ACHN (cell line): ENCODE data around the gene CHAD.
A peak's percentile ranks its signal among the peaks of the same experiment; 100 is the strongest.
"Not testable (repeated sequence)": the region's sequence is repeated elsewhere in the genome, so short reads cannot be mapped to it uniquely, and the experiment has no call there.

ENCODE experiments used
- DNase-seq: peaks from one replicate; pipeline ENCODE4 v3.0.0-alpha.2; 2015
- in situ Hi-C: cut with HindIII; loops from 2 replicates; pipeline ENCODE4 v1.10.0; 2017; ENCODE audit warnings: low sequenced_read_pairs, low pct_ligation_motif_present, low pct_unique_long_range_greater_than_20kb

CHAD gene

DNA sequence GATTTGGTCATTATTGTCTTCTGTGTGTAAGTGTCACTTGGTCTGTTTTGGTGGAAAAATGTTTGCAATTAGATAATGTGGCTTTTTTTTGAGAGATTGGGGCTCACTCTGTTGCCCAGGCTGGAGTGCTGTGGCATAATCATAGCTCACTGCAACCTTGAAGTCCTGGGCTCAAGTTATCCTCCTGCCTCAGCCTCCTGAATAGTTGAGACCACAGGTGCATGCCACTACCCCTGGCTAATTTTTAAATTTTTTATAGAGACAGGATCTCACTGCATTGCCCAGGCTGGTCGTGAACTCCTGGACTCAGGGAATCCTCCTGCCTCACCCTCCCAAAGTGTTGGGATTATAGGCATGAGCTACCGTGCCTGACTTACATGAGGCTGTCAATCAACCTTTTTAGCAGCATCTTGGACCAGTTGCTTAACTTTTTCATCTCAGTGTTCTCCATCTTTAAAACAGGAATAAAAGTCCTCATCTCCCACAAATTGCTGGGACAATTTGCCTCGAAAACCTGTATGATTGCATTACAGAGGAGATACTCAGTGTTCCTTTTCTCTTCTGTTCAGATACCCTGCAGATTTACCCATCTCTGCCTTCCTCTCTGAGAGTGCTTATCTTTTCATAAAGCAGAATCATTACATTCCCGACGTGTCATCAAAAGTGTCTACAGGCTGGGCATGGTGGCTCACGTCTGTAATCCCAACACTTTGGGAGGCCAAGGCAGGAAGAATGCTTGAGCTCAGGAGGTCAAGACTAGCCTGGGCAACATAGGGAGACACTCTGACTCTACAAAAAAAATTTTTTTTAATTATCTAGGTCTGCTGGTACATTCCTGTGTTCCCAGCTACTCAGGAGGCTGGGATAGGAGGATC lies 23.6 kb downstream of the CHAD start:
- no peak for DNase-seq
- in situ Hi-C loops: no loop called here

DNA sequence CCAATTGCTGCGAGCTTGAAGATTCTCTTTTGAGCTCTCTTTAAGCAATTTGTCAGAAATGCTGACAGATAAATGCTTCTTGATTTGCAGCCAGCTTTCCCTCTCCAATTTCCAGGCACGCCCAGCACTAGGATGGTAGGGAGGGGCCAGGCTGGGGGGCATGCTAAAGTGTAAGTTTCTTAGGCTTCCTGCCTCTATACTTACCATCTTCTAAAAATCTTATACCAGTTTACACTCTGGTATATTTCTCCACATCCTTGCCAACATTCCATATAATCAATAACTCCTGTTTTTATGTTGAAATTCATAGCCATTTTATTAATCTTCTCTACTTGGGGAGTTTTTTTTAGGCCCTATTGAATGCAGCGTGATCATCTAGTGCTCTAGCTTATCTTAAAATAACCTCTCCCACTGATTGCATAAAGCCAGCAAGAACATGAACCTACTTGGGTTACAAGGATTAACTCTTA lies 25.1 kb downstream of the CHAD start:
- no peak for DNase-seq
- in situ Hi-C loops: no loop called here

DNA sequence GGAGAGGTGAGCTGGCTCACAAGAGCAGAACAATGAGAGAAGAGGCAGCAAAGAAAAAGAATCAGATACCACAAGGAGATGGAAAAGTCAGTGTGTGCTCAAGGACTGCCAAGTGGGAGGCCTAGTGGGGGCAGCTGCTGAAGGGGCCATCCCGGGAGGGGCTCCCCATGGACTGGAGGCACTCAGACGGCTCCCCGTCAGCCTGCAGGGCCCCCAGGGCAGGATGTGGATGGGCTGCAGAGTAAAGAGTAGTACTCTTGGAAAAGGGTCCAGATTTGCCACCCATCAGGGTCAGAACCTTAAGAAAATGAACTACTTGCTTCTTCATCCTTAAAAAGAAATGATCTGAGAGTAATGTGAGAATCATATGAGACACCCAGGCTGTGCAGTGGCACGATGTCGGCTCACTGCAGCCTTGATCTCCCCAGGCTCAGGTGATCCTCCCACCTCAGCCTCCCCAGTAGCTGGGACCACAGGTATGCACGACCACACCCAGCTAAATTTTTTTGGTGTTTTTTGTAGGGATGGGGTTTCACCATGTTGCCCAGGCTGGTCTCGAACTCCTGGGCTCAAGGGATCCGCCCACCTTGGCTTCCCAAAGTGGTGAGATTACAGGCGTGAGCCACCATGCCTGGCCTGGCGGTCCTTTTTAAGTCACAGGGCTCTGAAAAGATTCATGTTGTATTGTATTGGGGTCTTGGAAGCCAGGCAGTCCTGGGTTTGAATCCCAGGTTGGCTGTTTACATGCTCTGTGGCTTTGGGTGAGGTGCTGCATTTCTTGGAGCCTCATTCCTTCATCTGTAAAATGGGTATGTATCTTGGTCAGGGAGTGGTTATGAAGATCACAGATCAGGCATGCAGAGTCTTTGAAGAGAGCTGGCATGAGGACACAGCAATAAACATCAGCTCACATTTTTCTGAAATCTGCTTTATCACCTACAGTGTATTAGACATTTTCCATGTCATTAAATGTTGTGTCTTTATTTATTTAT lies 27.5 kb downstream of the CHAD start:
- in situ Hi-C loops: no loop called here
- DNase-seq: no peak

DNA sequence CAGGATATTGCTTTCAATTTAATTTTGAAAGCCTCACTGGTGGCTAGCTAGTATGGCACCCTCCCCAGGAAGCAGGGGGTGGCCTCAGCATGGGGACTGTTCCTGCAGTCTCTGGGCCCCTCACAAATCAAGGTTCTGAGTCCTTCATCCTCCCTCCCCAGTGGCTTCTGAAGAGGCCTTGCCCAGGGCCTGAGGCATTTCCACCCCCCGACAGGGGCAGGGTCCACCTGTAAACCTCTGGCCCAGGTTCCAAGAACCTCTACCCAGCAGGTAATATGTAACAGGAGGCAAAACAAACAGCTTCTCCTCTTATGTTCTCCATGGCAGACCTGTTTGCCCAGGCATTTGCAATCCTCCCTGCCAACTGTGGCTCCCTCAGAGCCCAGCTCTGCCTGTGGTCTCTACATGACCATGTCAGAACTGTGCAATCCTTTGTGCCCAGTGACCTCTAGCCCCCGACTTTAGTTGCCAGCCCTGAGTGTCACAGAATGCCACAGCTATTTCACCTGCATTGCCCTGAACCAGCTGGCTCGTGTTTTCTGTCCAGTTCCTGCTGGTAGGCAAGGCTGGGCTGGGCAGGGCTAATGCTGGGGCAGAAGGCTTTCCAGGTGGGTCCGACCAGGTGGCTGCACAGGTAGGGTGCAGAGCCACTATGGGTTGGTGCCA lies 28.4 kb downstream of the CHAD start:
- DNase-seq: no peak
- in situ Hi-C loops: no loop called here

DNA sequence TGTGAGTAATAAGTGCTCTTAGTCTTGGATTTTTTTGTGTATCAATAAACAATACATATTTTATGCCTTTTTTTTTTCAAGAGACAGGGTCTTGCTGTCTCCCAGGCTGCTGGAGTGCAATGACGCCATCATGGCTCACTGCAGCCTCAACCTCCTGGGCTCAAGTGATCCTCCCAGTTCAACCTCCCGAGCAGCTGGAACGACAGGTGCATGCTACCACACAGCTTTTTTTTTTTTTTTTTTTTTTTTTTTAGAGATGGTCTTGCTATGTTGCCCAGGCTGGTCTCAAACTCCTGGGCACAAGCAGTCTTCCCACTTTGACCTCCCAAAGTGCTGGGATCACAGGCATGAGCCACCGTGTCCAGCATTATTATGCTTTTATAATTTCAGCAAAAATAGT lies 29.7 kb downstream of the CHAD start:
- DNase-seq: no peak

DNA sequence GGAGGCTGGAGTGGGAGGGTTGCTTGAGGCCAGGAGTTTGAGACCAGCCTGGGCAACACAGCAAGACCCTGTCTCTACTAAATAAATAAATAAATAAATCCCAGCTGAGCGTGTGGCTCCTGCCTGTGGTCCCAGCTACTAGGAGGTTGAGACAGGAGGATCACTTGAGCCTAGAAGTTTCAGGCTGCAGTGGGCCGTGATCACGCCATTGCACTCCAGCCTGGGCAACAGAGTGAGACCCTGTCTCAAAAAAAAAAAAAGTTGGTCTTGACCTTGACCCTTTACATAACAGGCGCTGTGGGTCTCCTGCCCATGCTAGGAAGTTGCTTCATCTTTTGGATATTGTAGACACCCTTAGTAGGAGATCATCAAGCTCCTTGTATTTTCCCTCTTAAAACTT lies 31.3 kb downstream of the CHAD start:
- in situ Hi-C loops: no loop called here
- no peak for DNase-seq

More for the DNA sequence above, 29.7 kb downstream of the CHAD start:
- in situ Hi-C loops: no loop called here

DNA sequence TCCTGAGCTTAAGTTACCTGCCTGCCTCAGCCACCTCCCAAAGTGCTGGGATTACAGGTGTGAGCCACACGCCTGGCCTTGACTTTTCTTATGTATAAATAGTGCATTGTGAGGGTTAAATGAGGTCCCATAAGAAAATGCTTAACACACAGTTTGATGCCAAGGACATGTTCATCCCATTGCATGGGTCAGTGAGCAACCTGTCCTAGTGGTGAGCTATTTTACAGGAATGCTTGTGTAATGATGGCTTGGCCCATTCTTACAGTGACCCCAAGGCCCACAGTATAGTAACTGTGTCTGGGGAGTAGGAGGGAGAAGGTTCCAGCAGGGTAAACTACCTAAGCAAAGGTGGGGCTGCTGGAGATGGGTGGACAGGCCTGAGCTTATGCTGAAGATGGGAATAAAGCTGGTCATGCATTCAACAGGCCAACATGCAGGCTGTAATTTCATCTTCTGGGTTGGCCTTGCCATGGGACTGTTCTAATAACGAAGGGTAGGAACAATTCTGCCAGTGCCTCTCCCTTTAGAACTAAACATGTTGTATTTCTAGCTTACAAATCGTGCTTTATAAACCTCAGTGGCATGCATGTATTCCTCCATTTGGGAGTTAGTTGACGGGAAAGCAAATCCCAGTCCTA lies 36.4 kb downstream of the CHAD start:
- in situ Hi-C loops: no loop called here
- DNase-seq: peak; percentile 33

DNA sequence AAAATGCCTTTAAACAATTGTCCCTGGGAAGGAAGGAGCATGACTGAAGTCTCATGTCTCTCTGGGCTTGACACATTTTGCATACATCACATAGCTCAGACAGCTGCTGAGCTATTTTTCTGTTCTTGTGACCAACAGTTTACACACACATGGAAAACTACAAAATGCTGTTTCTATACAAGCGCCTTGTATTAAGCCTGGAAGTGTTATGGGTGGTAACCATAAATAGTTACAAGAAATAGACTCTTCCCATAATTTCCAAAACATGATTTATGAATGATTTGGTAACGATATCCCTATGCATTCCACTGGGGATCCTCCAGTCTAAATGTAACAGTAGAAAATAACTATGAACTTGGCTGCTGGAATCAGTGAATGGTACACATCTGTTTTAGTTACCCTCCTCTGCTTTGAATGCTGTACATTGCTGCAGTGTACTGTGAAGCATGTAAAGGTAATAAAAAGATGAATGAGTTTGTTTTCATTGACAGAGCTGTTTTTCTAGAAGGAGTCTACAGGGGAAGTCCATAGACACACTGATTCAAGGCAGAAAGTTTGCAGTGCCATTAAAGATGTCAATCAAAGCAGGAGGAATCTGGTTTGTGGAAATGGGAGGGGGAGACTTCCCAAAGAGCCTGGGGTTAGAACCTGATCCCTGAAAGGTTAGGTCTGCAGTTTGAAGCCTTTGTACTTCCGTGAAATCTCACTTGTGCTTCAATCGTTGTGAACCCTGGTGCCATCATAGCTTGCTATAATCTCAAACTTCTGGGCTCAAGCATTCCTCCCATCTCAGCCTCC lies 37.7 kb downstream of the CHAD start:
- in situ Hi-C loops: no loop called here
- DNase-seq: no peak

DNA sequence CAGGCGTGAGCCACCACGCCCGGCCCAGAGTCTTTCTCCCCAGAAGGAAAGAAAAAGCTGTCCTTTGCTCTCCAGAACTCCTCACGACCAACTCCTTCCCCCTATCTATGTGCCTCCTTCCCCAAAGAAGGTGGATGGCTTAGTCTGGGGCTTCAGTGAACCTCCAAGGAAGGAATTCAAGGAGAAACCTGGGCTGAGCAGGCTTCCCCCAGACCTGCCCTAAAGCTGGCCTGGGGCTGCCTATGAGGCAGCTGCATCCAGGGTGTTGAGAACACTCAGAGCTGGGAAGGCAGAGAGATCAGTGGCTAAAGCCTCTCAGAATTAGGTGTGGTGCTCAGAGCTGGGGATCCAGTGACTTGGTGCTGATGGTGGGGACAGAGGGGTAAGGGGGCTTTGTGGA lies 38.9 kb downstream of the CHAD start:
- no peak for DNase-seq
- in situ Hi-C loops: no loop called here

DNA sequence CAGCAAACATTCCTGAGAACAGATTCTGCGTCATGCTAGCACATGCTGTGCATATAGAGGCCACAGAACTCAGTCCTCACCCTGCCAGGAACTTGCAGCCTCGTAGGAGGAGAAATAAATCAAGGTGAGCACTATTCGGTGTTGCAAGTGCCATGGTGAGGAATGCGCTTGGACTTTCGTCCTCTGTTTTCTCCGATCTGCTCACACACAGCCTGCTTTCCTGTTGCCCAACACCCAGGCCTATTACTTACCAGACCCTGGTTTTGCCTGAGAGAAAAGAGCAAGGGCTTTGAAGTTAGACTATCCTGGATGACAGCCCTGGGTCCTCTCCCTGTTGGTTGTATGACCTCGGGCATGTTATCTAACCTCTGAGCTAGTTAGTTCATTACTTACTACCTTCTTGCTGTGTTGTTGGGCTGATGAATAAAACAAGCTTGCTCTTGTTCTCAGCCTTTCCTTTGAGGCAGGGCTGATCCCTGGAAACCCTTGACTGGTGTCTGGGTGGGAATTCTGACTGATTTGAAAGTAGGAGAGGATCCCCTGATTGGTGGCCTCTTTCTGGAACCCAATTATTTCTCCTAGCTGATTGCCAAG lies 39.8 kb downstream of the CHAD start:
- in situ Hi-C loops: no loop called here
- DNase-seq: no peak

DNA sequence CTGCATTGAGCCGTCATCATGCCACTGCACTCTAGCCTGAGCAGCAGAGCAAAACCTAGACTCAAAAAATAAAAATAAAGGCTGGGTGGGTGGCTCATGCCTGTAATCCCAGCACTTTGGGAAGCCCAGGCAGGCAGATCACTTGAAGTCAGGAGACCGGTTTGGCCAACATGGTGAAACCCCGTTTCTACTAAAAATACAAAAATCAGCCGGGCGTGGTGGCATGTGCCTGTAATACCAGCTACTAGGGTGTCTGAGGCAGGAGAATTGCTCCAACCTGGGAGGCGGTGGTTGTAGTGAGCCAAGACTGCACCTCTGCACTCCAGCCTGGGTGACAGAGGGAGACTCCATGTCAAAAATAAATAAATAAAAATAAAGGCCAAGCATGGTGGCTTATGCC lies 40.6 kb downstream of the CHAD start:
- in situ Hi-C loops, DNase-seq: not testable (repeated sequence)

DNA sequence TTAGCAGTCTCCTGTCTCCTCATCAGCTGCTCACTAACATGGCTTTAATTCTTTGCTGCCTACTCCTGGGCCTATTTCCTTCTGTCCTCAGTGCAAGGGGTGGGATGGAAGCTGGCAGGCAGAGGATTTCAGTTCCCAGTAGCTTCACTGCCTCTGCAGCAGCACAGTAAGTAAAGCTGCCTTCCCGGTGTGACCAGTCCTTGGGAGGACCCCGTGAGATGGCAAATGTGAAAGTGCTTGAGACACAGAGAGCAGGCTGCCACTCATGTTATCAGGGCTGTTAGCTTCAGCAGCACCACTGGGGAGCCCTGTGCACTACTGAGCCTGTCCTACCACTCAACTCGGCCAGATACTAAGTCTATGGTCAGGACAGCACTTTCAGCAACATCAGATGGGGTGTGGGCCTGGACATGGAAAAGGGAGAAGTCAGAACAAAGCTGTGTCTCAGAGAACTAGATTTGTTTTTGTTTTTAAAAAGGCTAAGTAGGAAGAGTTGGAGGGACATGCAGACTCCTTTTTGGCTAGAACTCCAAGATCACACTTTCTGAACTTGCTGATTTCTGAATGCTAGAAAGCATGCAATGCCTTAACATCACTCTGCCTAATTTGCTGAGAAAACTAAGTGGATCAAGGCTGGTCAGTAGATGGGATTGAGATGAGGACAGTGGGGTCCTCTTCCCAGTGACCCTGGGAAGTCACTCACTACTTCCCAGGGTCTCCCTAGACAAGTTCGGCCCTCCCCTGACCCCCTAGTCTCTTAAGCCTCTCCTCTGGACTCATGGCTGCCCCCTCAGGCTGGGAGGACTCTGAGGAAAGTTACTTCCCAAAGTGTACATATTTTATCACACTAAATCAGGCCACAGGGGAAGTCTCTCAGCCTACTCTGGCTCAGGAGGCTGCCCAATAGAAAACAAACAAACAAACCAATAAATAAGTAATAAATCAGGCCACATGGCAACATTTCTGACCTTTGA lies 41.6 kb downstream of the CHAD start:
- peak; percentile 60 for DNase-seq

DNA sequence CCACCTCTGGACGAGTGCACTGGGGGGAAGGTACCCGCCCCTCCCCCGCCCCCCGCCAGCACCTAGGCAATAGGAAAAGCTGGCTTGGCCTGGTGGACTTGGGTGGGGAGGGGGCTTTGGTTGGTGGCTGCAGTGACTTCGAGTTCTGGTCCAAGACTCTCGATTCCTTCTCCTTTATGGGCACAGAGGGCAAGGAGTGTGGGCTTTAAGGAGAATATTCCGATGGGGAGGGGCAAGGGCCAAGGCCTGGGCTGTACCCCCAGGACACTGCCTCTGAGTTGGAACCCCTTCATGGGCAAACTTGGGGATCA lies 42.3 kb downstream of the CHAD start:
- in situ Hi-C loops: no loop called here
- no peak for DNase-seq

More for the DNA sequence above, 41.6 kb downstream of the CHAD start:
- in situ Hi-C loops: no loop called here

DNA sequence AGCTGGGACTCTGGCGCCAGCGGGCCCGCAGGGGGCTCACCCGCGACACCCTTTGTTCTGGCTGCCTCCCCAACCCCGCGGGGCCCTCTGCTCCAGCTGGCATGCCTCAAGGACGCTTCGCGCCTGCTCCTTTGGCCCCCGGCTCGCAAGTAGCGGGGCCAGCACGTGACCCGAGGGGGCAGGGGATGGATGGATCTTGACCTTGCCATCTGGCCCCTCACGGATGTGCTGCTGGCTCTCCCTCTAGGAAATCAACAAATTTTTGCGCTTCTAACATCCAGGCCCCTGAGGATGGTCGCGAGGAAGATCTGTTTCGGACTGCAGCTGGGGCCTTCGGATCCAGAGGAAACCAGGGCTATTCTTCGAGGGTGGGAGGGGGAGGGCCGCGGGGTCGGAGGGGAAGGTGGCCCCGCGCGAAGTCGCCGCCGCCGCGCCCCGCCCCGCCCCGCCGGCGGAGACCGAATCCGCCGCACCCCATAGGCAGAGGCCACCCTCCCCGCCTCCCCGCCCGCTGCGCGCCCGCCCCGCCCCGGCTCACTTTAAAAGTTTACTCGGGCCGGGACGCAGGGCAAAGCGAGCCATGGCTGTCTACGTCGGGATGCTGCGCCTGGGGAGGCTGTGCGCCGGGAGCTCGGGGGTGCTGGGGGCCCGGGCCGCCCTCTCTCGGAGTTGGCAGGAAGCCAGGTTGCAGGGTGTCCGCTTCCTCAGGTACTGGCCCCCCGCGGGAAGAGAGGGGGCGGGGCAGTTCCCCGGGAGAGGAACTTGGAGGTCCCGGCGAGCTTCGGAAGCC lies 42.8 kb downstream of the CHAD start, which contains the start of gene ACSF2:
ACSF2 (plus strand) TSS at position 537 of the 790 bp plus-strand sequence; CDS start at position 581, 44 bp downstream.
- in situ Hi-C loops: no loop called here
- DNase-seq: peak; percentile 79

DNA sequence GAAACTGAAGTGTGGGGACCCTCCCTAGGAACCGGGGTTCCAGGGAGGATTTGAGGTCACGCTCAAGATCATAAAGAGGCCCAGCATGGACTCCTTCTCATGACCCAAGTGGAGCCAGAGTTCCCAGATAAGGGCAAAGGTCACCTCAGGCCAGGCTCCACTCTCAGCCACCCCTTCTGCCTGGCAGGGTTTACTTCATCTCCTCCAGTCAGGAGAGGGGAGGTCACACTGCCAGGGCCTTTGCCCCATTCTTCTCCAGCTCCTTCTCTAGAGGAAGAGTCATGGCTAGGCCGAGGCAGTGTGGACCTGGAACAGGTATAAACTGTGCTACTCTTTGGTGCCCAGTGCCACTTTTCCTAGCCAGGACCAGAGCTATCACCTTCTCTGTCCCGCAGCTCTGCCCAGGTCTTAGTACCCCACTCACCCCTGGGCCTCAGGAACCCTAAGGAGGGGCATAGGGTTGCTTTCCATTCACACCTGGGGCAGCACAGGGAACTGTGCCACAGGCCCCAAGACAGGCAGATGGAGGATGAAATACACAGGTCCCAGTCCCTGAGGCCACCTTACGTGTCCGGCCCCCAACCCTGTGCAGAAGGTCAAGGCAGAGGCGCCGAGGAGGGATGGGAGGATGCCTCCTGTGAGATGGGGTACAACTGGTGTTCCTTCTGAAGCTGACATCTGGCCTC lies 43.5 kb downstream of the CHAD start:
- no peak for DNase-seq
- in situ Hi-C loops: no loop called here
